ENCODE results near the gene TPSB2.
"Not testable (repeated sequence)": the region's sequence is repeated elsewhere in the genome, so short reads cannot be mapped to it uniquely, and the experiment has no call there.

Gene TPSB2

DNA sequence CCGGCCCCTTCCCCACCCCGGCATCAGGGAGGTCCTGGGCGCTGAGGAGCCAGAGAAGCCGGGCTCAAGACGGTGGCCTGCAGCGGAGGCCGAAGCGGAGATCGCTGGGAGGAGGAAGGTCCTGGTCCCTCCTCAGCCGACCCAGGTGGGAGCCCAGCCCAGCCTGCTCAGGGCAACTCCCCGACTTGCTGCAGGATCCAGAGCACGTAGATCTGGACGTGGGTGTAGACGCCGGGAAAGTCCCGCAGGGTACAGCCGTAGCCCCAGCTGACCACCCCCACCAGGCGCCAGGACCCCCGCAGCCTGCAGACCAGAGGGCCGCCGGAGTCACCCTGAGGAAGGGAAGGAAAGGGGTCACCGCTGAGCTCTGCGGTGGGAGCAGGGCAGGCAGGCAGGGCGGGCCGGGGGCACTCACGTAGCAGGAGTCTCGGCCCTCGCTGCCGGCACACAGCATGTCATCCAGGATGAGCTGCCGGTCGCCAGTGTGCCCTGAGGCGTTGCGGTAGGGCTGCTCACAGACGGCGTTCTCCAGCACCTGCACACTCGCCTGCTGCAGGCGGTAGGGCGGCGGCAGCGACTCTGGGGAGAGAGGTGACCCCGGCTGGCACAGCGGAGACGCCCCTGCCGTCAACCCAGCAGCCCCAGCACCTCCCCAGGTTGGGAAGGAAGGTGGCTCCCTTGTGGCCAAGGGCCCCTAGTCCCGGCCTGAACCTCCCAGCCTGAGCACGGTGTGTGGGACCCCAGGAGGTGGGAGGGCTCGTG, 31.3 kb upstream of the TPSB2 start:
- DNase-seq (ENCODE audit: low read depth): no peak

DNA sequence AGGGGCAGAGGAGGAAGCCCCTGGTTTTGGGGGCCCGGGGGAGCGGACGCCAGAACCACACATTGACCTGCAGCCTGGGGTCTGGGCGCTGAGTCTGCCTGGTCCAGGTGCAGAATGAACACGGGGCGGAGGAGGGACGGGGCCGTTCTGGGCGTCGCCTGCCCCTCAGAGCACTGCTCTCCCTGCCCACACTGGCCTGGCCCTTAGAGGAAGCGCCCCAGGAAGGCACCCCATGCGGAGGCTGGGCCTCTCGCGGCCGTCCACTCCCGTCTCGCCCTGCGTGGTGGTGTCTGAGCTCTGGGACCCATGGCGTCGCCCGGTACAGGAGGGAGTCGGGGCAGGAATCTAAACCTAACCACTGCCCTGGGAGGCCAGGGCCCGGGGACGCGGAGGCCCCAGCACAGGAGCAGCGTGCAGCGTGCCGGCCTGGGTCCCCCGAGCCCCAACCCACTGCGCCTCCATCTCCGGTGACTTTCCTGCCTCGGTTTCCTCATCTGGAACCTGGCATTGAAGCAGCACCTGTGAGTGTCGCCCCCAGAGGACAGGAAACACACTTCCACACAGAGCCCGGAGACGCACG, 30.2 kb upstream of the TPSB2 start:
- DNase-seq (ENCODE audit: low read depth): no peak

DNA sequence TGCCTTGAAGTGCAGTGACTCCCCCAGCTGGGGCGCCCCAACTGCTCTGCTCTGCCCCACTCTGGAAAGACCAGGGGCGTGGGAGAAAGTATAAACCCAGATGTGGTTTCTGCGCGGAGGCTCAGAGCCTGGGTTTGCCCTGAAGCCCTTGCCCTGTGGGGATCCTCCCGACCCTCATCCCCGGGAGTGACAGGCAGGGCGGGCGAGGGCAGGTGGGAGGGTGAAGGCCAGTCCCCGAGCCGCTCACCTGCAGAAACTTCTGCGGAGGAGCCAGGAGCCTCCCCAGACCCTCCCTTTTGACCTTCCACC, 29.7 kb upstream of the TPSB2 start:
- no peak for DNase-seq (ENCODE audit: low read depth)

DNA sequence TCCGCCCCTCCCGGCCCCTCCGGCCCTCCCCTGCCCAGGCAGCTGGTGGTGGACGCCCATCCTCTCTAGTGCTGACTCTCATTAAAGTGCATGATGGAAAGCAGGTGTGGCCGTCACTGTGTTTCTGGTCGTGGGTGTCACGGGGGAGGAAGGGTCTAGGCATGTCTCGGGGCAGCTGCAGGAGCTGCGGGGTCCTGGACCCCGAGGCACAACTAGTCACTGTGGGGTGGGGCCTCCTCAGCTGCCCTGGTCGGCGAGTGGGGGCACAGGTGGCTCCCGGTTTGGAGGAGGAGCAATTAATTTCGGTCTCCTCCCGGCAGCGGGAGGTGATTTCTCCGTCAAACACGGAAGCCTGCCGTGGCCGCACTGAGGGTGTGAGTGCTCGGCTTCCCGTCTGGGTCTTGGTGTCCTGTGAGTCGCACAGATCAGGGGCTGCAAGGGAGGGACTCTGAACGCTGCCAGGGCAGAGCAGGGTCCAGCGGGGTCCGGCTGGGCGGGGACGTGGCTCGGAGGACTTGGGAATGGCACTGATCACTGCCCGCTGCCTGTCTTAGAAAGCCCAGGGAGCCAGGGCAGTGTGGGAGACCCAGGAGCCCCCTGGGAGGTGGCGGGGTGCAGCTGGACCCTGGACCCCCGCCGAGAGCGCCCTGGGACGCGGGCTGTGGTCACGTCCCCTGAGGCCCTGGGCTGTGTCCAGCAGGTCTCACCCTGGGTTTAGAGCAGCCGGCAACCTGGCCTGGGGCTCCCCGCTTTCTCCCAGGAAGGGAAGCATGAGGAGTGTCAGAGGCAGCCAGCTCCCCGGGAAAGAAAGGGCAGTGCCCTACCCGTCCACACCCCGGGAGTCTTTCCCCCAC, 29.1 kb upstream of the TPSB2 start:
- DNase-seq (ENCODE audit: low read depth): no peak

DNA sequence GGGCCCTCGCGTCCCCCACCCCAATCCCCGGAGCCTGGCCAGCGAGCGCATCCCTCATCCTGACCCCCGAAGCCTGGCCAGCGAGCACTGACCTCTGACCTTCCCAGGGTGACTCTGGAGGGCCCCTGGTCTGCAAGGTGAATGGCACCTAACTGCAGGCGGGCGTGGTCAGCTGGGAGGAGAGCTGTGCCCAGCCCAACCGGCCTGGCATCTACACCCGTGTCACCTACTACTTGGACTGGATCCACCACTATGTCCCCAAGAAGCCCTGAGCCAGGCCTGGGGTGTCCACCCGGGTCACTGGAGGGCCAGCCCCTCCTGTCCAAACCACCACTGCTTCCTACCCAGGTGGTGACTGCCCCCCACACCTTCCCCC, 28.2 kb upstream of the TPSB2 start:
- no peak for DNase-seq (ENCODE audit: low read depth)

DNA sequence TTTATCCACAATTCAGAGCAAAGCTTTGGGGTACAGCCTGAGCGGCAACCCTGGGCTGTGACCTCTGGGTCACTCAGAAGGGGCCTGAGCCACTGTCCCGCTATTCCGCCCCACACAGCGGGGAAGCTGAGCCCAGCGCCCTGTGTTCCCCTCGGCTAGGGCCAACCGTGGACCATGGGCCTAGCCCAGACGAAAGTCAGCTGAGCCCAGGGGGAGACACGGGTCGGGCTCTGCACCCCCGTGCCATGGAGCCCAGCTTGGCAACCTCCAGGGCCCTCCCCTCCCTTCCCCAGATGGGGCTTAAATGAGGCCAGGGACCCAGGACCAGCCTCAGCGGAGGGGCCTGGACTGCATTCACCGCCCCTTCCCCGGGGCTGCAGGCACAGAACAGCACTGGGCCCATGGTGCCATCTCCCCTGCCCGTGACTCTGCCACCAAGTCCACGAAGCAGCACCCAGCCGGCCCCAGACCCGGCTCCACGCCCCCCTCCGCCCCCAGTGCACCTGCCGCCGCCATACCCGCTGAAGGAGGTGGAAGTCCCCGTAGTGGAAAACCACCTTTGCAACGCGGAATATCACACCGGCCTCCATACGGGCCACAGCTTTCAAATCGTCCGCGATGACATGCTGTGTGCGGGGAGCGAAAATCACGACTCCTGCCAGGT, 27.7 kb upstream of the TPSB2 start:
- DNase-seq (ENCODE audit: low read depth): no peak

DNA sequence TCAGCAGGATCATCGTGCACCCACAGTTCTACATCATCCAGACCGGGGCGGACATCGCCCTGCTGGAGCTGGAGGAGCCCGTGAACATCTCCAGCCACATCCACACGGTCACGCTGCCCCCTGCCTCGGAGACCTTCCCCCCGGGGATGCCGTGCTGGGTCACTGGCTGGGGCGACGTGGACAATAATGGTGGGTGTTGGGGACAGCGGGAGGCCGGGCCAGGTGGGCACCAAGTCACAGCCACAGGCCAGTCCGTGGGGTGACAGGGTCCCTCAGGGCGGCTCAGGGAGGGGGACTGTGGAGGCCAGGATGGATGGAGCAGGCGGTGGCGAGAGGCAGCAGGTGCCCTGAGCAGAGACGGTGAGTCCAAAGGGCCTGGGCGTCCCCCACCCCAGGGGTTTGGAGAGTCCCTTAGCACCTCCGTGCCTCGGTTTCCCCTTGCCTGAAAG, 26.9 kb upstream of the TPSB2 start:
- no peak for DNase-seq (ENCODE audit: low read depth)

DNA sequence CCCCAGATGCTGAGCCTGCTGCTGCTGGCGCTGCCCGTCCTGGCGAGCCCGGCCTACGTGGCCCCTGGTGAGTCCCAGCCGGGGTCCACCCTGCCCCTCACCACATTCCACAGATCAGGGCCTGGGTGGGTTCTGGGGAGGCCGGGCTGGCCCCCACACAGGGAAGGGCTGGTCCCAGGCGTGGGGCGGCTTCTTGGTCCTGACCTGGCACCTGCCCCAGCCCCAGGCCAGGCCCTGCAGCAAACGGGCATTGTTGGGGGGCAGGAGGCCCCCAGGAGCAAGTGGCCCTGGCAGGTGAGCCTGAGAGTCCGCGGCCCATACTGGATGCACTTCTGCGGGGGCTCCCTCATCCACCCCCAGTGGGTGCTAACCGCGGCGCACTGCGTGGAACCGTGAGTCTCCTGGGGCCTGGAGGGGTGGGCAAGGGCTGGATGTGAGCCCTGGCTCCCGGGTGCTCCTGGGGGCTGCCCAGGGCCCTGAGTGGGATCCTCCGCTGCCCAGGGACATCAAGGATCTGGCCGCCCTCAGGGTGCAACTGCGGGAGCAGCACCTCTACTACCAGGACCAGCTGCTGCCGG, 26.4 kb upstream of the TPSB2 start:
- not testable (repeated sequence) for DNase-seq (ENCODE audit: low read depth)

DNA sequence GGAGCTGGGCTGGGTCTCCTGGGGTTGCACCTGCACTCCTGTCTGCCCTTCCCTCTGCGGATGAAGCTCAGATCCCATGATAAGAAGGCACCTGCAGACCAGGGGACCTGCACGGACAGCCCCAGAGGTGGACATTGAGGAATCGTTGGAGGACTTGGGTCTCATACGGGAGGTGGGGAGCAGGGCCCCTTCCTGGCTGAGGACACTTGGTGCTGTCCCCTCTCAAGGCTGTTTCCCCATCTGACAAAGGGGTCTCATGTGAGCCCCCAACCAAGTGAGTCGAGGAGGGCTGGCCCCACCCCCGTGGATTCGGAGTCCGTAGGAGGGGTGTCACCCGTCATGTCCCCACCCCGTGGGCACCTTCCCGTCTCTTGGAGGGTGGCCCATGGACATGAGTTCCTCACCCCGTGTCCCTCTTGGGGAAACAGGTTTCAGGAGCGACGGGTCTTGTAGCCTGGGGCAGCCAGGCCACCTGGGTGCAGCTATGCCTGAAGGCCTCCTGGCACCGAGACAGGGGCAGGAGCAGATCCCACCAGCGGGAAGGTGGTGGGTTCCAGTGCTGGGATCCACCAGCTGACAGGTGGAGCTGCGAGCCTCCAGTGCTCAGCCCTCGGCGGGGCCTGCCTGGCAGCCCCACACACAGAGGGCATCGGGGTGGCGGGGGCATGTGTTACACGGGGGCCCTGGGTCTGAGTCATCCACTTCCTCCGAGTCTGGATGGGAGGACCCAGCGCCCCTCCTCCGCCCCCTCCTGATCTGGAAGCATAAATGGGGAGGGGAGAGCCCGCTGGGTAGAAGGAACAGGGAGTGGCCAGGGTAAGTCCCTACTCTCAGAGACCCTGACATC, 25.5 kb upstream of the TPSB2 start, which contains the start of gene TPSD1:
Gene TPSD1 (plus strand): TSS at position 794 of the 847 bp plus-strand sequence. CDS start 212 bp downstream, outside the sequence.
- DNase-seq (ENCODE audit: low read depth): not testable (repeated sequence)

DNA sequence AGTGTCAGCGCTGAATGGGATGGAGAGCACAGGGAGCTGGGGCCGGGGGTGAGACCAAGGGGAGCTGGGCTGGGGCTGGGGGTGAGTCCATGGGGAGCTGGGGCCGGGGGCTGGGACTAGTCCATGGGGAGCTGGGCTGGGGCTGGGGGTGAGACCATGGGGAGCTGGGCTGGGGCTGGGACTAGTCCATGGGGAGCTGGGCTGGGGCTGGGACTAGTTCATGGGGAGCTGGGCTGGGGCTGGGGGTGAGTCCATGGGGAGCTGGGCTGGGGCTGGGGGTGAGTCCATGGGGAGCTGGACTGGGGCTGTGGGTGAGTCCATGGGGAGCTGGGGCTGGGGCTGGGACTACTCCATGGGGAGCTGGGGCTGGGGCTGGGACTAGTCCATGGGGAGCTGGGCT, 24.8 kb upstream of the TPSB2 start:
- DNase-seq (ENCODE audit: low read depth): not testable (repeated sequence)

DNA sequence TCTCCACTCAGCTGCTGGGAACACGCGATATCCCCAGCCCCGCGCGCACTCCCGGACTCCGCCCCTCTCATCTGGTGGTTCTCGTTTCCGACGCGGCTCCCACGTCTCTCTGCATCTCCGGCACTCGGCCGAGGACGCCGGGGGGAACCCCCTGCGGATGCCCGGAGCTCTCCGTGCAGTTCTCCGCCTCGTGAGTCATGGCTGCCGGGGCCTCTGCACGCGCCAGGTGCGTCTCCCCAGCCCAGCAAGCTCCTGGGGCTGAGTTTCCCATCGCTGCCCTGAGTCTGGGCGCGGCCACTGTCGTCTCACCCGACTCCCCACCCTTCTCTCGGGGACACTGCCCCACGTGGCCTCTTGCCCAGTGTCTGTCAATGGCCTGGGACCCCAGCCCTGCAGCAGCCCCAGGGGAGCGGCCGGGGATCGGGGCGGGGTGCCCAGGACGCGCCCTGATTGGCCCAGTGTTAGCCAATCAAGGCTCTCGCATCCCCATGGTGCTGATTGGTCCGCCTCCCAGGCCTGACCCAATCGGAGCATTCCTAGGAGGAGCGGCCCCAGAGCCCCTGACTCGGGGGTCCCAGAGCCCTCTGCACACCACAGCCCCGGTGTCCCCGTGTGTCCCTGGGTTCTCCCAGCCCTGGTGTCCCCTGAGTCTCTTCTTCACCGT, 23.8 kb upstream of the TPSB2 start:
- DNase-seq (ENCODE audit: low read depth): not testable (repeated sequence)

DNA sequence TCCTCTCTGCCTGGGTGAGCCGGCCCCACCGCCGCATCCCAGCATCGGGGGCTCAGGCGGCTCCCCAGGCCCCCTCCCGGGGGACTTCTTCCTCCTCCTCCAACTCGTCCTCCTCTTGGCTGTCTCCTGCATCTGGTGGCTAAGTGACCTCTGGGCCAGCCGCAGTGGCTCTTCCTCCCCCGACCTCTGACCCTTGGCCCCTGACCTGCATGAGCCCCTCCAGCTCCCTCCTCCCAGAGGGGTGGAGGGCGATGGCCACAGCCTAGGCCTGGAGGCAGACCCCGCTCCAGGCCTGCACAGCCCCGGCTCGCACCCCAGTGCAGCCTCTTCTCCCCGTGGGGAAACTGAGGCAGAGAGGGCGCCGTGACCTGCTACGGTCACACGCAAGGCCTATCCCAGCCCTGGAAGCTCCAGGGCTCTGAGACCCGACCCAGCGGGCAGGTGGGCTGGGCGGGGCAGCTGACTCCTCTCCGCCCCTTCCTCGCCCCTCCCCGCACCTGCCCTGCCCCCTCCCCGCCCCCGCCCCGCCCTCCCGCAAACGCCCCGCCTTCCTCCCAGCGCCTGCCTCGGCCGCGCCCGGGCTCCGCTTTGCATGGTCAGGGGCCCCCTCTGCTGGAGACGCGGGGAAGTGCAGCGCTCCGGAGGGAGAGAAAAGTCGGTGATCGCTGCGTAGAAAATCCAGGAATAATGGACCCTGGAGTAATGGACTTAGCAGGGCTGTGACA, 19.2 kb upstream of the TPSB2 start:
- DNase-seq (ENCODE audit: low read depth): not testable (repeated sequence)

DNA sequence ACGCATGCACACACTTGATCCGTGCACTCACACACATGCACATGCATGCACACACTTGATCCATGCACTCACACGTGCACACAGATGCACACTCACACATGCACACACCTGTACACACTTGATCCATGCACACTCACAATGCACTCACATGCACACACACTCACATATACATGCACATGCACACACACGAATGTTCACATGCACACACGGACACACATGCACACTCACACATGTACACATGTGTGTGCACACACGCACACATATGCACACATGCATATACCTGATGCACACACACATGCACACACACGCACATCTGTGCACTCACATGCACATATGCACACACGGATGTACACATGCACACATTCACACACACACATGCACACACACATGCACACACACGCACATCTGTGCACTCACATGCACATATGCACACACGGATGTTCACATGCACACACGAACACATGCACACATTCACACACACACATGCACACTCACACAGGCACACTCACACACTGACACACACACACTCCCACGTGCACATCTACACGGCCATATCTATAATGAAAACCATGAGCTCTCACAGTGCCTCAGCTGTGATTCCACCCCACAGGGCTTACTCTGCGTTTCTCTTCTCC, 18.0 kb upstream of the TPSB2 start:
- DNase-seq (ENCODE audit: low read depth): not testable (repeated sequence)

DNA sequence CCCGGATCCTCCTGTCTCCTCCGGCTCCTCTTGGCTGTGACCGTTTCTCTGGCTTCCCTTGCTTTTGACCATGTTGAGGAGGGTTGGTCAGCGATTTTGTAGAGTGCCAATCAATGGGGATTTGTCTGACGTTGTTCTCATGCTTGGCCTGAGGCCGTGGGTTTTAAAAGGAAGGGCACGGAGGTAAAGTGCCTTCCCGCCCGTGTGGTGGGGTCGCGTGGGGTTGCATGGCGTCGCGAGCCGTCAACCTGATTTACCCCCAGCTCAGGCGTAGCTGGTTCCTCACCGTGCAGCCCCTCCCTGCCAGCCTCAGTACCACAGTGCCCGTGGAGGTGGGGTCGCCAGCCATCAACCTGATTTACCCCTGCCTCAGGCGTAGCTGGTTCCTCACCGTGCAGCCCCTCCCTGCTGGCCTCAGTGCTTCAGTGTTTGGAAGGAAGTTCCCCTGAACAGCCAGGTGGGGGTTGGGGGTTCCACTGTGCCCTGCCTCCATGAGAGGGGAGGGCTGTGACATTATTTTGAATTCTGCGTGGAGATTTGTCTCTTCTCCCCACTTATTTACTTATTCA, 15.6 kb upstream of the TPSB2 start:
- DNase-seq (ENCODE audit: low read depth): no peak

DNA sequence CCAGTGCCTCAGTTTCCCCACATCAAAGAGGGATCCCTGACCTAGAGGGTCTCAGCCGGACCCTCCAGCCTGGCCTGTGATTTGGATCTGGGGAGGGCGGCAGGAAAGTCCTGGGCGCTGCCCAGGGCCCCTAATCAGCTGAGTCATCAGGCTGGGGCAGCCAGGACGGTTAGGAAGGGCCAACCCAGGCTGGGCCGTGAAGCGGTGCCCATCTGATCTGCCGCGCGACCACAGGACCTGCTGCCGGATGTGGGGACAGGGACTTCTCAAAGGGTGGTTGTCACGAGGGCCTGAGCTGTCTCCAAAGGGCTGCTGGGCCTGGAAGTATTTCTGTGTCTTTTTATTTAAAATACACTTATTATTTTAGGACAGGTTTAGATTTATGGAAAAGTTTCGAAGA, 14.9 kb upstream of the TPSB2 start:
- DNase-seq (ENCODE audit: low read depth): no peak

DNA sequence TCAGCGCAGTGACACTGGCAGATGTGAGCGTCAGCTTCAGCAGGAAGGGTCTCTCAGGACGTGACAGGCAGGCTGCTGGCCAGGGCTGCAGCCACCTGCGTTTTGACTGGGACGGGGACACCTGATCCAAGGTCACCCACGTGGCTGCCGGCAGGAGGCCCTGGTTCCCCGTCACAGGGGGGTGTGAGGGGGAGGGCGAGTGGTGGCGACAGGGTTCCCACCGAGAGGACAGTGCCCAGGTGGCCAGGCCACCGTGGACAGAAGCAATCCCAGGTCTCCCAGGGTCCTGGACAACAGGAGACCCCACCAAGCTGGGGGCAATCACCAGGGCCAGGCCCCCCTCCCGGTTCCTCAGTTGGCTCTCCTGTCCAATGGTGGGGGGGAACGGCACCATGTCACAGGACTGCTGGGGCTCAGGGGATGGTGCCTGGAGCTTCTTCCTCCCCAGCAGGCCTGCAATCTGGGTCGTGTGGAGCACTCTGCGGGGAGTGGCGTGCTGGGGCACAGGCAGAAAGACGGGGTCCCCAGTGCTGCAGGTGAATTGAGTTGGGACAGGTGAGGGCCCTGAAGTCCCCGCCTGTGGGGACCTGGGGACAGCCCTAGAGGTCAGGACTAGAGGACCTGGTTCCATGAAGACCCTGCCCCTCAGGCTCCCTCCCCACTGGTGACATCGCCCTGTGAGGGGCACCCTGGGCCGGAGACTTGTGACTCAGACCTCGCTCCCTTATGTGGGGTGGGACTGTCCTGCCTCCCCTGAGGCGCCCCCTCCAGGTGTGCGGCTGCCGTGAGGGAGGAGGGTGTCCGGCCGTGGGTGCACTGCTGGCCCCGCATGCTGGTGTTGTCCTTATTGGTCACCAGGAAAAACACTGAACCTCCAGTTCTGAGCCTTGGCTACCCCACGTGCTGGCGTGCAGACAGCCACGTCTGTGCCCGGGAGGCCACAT, 14.2 kb upstream of the TPSB2 start:
- DNase-seq (ENCODE audit: low read depth): not testable (repeated sequence)

DNA sequence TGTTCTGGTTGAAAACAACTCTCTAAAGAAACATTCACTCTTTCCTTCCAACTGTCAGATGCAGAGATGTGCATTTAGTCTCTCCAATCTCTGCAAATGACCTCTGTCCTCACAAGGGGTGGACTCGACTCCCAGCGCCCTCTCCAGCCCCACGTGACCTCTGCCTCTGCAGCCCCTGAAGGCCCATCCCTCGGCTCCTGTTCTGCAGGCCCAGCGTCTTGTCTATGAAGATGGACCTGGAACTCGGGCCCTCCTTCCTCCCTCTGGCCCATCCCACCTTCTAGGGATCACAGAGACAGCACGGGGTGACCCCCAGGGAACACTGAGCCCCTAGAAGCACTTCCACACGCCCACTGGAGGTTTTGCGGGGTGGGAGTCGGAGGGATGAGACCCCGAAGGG, 13.4 kb upstream of the TPSB2 start:
- DNase-seq (ENCODE audit: low read depth): not testable (repeated sequence)

DNA sequence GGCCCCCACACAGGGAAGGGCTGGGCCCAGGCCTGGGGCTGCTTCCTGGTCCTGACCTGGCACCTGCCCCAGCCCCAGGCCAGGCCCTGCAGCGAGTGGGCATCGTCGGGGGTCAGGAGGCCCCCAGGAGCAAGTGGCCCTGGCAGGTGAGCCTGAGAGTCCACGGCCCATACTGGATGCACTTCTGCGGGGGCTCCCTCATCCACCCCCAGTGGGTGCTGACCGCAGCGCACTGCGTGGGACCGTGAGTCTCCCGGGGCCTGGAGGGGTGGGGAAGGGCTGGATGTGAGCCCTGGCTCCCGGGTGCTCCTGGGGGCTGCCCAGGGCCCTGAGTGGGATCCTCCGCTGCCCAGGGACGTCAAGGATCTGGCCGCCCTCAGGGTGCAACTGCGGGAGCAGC, 11.1 kb upstream of the TPSB2 start:
- DNase-seq (ENCODE audit: low read depth): not testable (repeated sequence)
